ENCODE results near the gene WNT16. TPM values are rescaled to one million over a fixed set of nuclear protein-coding genes. Genes with fewer than 3 reads are reported as not detected.
"Not testable (repeated sequence)": the region's sequence is repeated elsewhere in the genome, so short reads cannot be mapped to it uniquely, and the experiment has no call there.

Gene WNT16
- total RNA-seq, 2 donors from 2014 or later, result not detected

DNA sequence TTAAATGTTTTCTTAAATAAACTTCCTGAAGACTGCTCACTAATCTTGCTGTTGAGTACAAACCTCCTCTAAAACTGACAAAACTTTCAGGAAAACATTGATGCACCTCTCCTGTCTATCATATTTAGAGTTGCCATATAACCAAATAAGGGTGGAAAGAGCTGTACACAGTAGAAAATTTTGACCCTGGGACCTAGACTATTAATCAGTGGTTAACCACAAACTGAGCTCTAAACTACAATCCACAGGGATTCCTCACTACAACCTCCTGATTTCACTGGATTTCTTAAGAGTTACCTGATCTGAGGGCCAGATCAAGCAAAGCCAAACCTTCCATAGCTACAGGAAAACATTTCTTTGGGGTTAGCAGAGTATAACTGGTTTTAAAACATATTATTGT, 39.9 kb upstream of the WNT16 start:
- Histone ChIP-seq H3K4me3 (no peak overlapping the region), H3K9me3 (no peaks in the 10 kb centered on the region), H3K36me3 (replicated peaks in 1 of 2; ENCODE audit: insufficient read depth in 1 of 2, low read depth in 2 of 2) (no peaks in the 10 kb centered on the region), H3K4me1 (no peaks in the 10 kb centered on the region), H3K27ac (no peak overlapping the region), H3K27me3 (no peaks in the 10 kb centered on the region)
- no peak for TF ChIP-seq POLR2A (IDR thresholded peaks at IDR 0.05)
- TF ChIP-seq, protein P1, sequence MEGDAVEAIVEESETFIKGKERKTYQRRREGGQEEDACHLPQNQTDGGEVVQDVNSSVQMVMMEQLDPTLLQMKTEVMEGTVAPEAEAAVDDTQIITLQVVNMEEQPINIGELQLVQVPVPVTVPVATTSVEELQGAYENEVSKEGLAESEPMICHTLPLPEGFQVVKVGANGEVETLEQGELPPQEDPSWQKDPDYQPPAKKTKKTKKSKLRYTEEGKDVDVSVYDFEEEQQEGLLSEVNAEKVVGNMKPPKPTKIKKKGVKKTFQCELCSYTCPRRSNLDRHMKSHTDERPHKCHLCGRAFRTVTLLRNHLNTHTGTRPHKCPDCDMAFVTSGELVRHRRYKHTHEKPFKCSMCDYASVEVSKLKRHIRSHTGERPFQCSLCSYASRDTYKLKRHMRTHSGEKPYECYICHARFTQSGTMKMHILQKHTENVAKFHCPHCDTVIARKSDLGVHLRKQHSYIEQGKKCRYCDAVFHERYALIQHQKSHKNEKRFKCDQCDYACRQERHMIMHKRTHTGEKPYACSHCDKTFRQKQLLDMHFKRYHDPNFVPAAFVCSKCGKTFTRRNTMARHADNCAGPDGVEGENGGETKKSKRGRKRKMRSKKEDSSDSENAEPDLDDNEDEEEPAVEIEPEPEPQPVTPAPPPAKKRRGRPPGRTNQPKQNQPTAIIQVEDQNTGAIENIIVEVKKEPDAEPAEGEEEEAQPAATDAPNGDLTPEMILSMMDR (IDR thresholded peaks at IDR 0.05), result no peak
- DNase-seq, result no peak
- intact Hi-C loops (cut with DNase I), result no loop called here
- ATAC-seq, result no peak

GRCh38 chr7:121289930-121290329, 38.9 kb upstream of the WNT16 start:
- H3K36me3 ChIP-seq (replicated peaks in 1 of 2; ENCODE audit: insufficient read depth in 1 of 2, low read depth in 2 of 2); ATAC-seq; intact Hi-C loops (cut with DNase I); DNase-seq; H3K27me3 ChIP-seq; H3K4me1 ChIP-seq; H3K9me3 ChIP-seq; H3K4me3 ChIP-seq; H3K27ac ChIP-seq: not testable (repeated sequence)
- WGBS, 2 donors, result 87% methylated on average over 5 of the region's 5 CpGs

GRCh38 chr7:121294448-121294992, 34.3 kb upstream of the WNT16 start:
- H3K27ac ChIP-seq, result no peak overlapping the region
- no peak overlapping the region for H3K4me3 ChIP-seq
- DNase-seq (no peak), ATAC-seq (no peak)
- H3K27me3 ChIP-seq, result no peaks in the 10 kb centered on the region
- H3K9me3 ChIP-seq, result no peaks in the 10 kb centered on the region
- H3K36me3 ChIP-seq (replicated peaks in 1 of 2; ENCODE audit: insufficient read depth in 1 of 2, low read depth in 2 of 2), result no peaks in the 10 kb centered on the region
- WGBS, 2 donors, result 59 to 66% methylated on average over 2 of the region's 2 CpGs
- no peak for TF ChIP-seq POLR2A (IDR thresholded peaks at IDR 0.05)
- TF ChIP-seq, protein P1 (IDR thresholded peaks at IDR 0.05), result no peak
- no peaks in the 10 kb centered on the region for H3K4me1 ChIP-seq
- intact Hi-C loops (cut with DNase I), result no loop called here

GRCh38 chr7:121297843-121298242, 31.0 kb upstream of the WNT16 start:
- Histone ChIP-seq H3K27me3 (no peaks in the 10 kb centered on the region), H3K4me1 (no peaks in the 10 kb centered on the region), H3K4me3 (no peak overlapping the region), H3K9me3 (no peaks in the 10 kb centered on the region), H3K36me3 (replicated peaks in 1 of 2; ENCODE audit: insufficient read depth in 1 of 2, low read depth in 2 of 2) (no peaks in the 10 kb centered on the region), H3K27ac (no peak overlapping the region)
- DNase-seq, result no peak
- ATAC-seq, result no peak
- intact Hi-C loops (cut with DNase I), result no loop called here
- 23 to 44% methylated on average over 2 of the region's 2 CpGs for WGBS, 2 donors
- TF ChIP-seq, protein P1 (IDR thresholded peaks at IDR 0.05), result no peak
- TF ChIP-seq POLR2A (IDR thresholded peaks at IDR 0.05), result no peak

GRCh38 chr7:121298831-121299239, 30.0 kb upstream of the WNT16 start:
- WGBS, 2 donors, result 85 to 86% methylated on average over 2 of the region's 2 CpGs
- Histone ChIP-seq H3K27me3 (no peaks in the 10 kb centered on the region), H3K27ac (no peak overlapping the region), H3K9me3 (no peaks in the 10 kb centered on the region), H3K4me1 (no peaks in the 10 kb centered on the region), H3K4me3 (no peak overlapping the region), H3K36me3 (replicated peaks in 1 of 2; ENCODE audit: insufficient read depth in 1 of 2, low read depth in 2 of 2) (no peaks in the 10 kb centered on the region)
- TF ChIP-seq, protein P1 (IDR thresholded peaks at IDR 0.05), result no peak
- no peak for TF ChIP-seq POLR2A (IDR thresholded peaks at IDR 0.05)
- intact Hi-C loops (cut with DNase I), result no loop called here
- DNase-seq (no peak), ATAC-seq (no peak)
